ENCODE data around the gene DCAF8. TPM values are rescaled to one million over a fixed set of nuclear protein-coding genes. Genes with fewer than 3 reads are reported as not detected.

The DCAF8 gene
- total RNA-seq, 2 donors from 2014 or later, result 133 to 172 TPM

DNA sequence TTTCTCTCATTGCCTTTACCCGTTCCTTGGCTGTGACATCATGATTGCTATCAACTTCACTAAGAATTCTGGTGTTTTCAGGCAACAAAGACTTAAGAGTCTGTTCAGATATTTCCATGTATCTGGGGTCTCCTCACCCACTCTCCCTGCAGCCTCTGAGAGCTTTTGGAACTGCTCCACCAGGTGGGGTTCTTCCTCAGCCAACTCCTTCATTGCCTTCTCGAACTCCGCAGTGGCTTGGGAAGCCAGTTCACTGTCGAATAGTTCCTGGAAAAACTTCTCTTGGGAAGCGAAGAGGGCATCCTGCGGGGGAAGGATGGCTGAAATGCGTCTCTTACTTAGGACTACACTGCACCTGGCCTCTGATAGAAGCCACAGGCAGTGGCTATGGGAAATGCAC is 20.5 kb upstream of the DCAF8 start:
- no peak for TF ChIP-seq POLR2AphosphoS5 (IDR thresholded peaks at IDR 0.05)
- TF ChIP-seq POLR2A (IDR thresholded peaks at IDR 0.05), result no peak
- TF ChIP-seq, protein P1, sequence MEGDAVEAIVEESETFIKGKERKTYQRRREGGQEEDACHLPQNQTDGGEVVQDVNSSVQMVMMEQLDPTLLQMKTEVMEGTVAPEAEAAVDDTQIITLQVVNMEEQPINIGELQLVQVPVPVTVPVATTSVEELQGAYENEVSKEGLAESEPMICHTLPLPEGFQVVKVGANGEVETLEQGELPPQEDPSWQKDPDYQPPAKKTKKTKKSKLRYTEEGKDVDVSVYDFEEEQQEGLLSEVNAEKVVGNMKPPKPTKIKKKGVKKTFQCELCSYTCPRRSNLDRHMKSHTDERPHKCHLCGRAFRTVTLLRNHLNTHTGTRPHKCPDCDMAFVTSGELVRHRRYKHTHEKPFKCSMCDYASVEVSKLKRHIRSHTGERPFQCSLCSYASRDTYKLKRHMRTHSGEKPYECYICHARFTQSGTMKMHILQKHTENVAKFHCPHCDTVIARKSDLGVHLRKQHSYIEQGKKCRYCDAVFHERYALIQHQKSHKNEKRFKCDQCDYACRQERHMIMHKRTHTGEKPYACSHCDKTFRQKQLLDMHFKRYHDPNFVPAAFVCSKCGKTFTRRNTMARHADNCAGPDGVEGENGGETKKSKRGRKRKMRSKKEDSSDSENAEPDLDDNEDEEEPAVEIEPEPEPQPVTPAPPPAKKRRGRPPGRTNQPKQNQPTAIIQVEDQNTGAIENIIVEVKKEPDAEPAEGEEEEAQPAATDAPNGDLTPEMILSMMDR (IDR thresholded peaks at IDR 0.05), result no peak
- Histone ChIP-seq H3K27me3 (replicated peaks; ENCODE audit: insufficient read depth) (no peaks in the 10 kb centered on the region), H3K27ac (no peak overlapping the region), H3K4me3 (no peak overlapping the region), H3K9me3 (no peaks in the 10 kb centered on the region), H3K4me1 (replicated peaks) (peaks cover 6% of the 10 kb centered on the region), H3K36me3 (peaks cover 15 to 18% of the 10 kb centered on the region in 2 donors)
- no peak for DNase-seq (ENCODE audit: low spot score)
- intact Hi-C loops (cut with DNase I), result no loop called here
- 83% methylated on average over 7 of the region's 7 CpGs for WGBS

DNA sequence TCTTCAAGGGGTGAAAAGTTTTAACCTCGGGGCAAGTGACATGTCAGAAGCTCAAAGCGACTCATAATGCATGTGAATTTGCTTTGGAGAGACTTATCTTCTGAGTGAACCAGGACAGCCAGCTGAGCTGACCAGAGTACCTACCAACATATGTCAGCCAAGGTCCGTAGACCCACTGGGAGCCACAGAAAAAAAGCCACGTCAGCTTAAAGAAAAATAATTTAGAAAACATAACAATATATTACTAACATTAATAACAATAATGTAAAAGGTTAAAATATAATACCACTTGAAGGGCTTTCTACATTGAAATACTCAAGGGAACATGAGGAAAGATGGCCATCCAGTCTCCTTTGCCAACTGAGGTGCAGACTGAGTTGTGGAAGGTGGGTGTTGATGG is 15.6 kb upstream of the DCAF8 start:
- H3K36me3 ChIP-seq, result peaks cover 15 to 18% of the 10 kb centered on the region in 2 donors
- intact Hi-C loops (cut with DNase I), result no loop called here
- WGBS, result 95% methylated on average over 4 of the region's 4 CpGs

DNA sequence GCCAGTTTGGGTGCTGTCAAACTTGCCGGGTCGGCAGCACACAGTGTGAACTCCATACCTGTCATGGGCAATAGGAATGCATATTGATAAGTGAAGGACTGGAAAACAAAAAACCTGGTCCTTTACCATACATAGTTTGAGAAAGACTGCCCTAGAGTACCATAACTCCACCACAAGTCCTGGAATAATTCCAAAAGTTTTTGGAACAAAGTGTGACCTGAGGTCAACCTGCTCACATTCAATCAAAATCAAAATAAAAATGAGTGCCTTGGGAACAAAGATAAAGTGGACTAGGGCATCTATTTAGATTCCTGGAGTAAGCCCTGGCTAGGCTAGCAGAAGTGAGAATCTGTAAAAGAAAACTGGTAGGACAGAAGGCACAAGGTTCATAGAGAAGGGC is 15.0 kb upstream of the DCAF8 start:
- Histone ChIP-seq H3K9me3 (no peaks in the 10 kb centered on the region), H3K27ac (no peak overlapping the region), H3K36me3 (peaks cover 15 to 18% of the 10 kb centered on the region in 2 donors), H3K27me3 (replicated peaks; ENCODE audit: insufficient read depth) (no peaks in the 10 kb centered on the region), H3K4me3 (no peak overlapping the region), H3K4me1 (replicated peaks) (no peaks in the 10 kb centered on the region)
- DNase-seq (ENCODE audit: low spot score), result no peak
- intact Hi-C loops (cut with DNase I), result no loop called here
- 93% methylated on average over 2 of the region's 2 CpGs for WGBS
- TF ChIP-seq POLR2AphosphoS5 (IDR thresholded peaks at IDR 0.05) (no peak), POLR2A (IDR thresholded peaks at IDR 0.05) (no peak)
- TF ChIP-seq, protein P1 (IDR thresholded peaks at IDR 0.05), result no peak

More for the DNA sequence above, 15.6 kb upstream of the DCAF8 start:
- no peak overlapping the region for H3K27ac ChIP-seq
- H3K4me3 ChIP-seq, result no peak overlapping the region
- no peak for TF ChIP-seq POLR2AphosphoS5 (IDR thresholded peaks at IDR 0.05)
- no peak for TF ChIP-seq POLR2A (IDR thresholded peaks at IDR 0.05)
- TF ChIP-seq, protein P1 (IDR thresholded peaks at IDR 0.05), result no peak
- no peak for DNase-seq (ENCODE audit: low spot score)
- no peaks in the 10 kb centered on the region for H3K9me3 ChIP-seq
- H3K4me1 ChIP-seq (replicated peaks), result no peaks in the 10 kb centered on the region
- no peaks in the 10 kb centered on the region for H3K27me3 ChIP-seq (replicated peaks; ENCODE audit: insufficient read depth)

DNA sequence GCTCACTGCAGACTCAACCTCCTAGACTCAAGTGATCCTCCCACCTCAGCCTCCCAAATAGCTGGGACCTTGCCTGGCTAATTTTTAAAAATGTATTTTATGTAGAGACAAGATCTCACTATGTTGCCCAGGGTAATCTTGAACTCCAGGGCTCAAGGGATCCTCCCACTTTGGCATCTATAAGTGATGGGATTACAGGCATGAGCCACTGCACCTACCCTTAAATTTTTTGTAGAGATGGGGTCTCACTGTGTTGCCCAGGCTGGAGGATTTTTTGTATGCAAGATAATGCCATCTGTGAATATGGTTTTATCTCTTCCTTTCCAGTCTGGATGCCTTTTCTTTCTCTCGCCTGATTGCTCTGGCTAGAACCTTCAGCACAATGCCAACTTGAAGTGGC is 8.7 kb upstream of the DCAF8 start:
- Histone ChIP-seq H3K4me3 (no peak overlapping the region), H3K9me3 (no peaks in the 10 kb centered on the region), H3K36me3 (no peaks in the 10 kb centered on the region), H3K27ac (no peak overlapping the region), H3K4me1 (replicated peaks) (no peaks in the 10 kb centered on the region), H3K27me3 (replicated peaks; ENCODE audit: insufficient read depth) (no peaks in the 10 kb centered on the region)
- DNase-seq (ENCODE audit: low spot score), result no peak
- TF ChIP-seq, protein P1 (IDR thresholded peaks at IDR 0.05), result no peak
- TF ChIP-seq POLR2AphosphoS5 (IDR thresholded peaks at IDR 0.05), result no peak
- no peak for TF ChIP-seq POLR2A (IDR thresholded peaks at IDR 0.05)
- intact Hi-C loops (cut with DNase I), result no loop called here
- 93% methylated on average over 1 of the region's 1 CpG for WGBS

DNA sequence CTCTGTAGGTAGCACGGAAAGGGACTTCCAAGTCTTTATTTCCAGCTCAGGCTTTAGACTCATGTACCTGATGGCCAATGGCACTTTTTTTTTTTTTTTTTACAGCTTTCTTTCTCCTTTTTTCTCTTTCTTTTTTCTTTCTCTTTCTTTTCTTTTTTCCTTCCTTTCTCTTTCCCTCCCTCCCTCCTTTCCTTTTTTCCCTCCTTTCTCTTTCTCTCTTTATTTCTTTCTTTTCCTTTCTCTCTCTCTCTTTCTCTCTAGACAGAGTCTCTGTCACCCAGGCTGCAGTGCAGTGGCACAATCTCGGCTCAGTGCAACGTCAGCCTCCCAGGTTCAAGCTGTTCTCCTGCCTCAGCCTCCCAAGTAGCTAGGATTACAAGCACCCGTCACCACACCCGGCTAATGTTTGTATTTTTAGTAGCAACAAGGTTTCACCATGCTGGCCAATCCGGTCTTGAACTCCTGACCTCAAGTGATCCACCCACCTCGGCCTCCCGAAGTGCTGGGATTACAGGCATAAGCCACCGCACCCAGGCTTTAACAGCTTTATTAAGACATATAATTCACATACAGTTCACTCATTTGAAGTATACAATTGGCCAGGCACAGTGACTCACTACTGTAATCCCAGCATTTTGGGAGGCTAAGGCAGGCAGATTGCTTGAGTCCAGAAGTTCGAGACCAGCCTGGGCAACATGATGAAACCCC is 5.1 kb upstream of the DCAF8 start:
- no peak overlapping the region for H3K4me3 ChIP-seq
- H3K36me3 ChIP-seq, result no peaks in the 10 kb centered on the region
- H3K27ac ChIP-seq, result no peak overlapping the region
- no peaks in the 10 kb centered on the region for H3K4me1 ChIP-seq (replicated peaks)
- TF ChIP-seq POLR2AphosphoS5 (IDR thresholded peaks at IDR 0.05) (no peak), POLR2A (IDR thresholded peaks at IDR 0.05) (no peak)
- TF ChIP-seq, protein P1 (IDR thresholded peaks at IDR 0.05), result no peak
- H3K9me3 ChIP-seq, result no peaks in the 10 kb centered on the region
- WGBS, result 89% methylated on average over 10 of the region's 10 CpGs
- DNase-seq (ENCODE audit: low spot score), result no peak
- intact Hi-C loops (cut with DNase I), result no loop called here
- no peaks in the 10 kb centered on the region for H3K27me3 ChIP-seq (replicated peaks; ENCODE audit: insufficient read depth)

All from prostate gland (tissue), 2 donors.